ENCODE measurements around the gene RBP2.

The RBP2 gene

GRCh38 chr3:139480585-139480984 lies 4.3 kb upstream of the RBP2 start:
- DNase-seq (ENCODE audit: low read depth) = no peak

- no peak for DNase-seq (ENCODE audit: low read depth)
These were observed 1.7 kb upstream of the RBP2 start for GRCh38 chr3:139477710-139478640.

- DNase-seq (ENCODE audit: low read depth) = no peak
These were observed 3.1 kb downstream of the RBP2 start for GRCh38 chr3:139473155-139473771.

- DNase-seq (ENCODE audit: low read depth) = no peak
These were observed 3.8 kb downstream of the RBP2 start for GRCh38 chr3:139472380-139473010.

GRCh38 chr3:139470199-139470598 lies 6.1 kb downstream of the RBP2 start:
- DNase-seq (ENCODE audit: low read depth) = no peak

GRCh38 chr3:139468399-139468798 lies 7.9 kb downstream of the RBP2 start:
- no peak for DNase-seq (ENCODE audit: low read depth)

GRCh38 chr3:139466360-139466759 lies 10.0 kb downstream of the RBP2 start:
- DNase-seq (ENCODE audit: low read depth) = no peak

GRCh38 chr3:139465636-139466035 lies 10.7 kb downstream of the RBP2 start:
- DNase-seq (ENCODE audit: low read depth) = no peak

GRCh38 chr3:139463466-139463865 lies 12.8 kb downstream of the RBP2 start:
- no peak for DNase-seq (ENCODE audit: low read depth)

GRCh38 chr3:139460529-139460928 lies 15.8 kb downstream of the RBP2 start:
- DNase-seq (ENCODE audit: low read depth) = no peak

- DNase-seq (ENCODE audit: low read depth) = no peak
These were observed 16.2 kb downstream of the RBP2 start for GRCh38 chr3:139460076-139460475.

- no peak for DNase-seq (ENCODE audit: low read depth)
These were observed 18.0 kb downstream of the RBP2 start for GRCh38 chr3:139458348-139458747.

GRCh38 chr3:139457066-139457465 lies 19.2 kb downstream of the RBP2 start:
- no peak for DNase-seq (ENCODE audit: low read depth)

- no peak for DNase-seq (ENCODE audit: low read depth)
These were observed 19.9 kb downstream of the RBP2 start for GRCh38 chr3:139456386-139456785.

GRCh38 chr3:139455855-139456254 lies 20.5 kb downstream of the RBP2 start:
- no peak for DNase-seq (ENCODE audit: low read depth)

GRCh38 chr3:139455206-139455605 lies 21.1 kb downstream of the RBP2 start:
- no peak for DNase-seq (ENCODE audit: low read depth)

- no peak for DNase-seq (ENCODE audit: low read depth)
These were observed 22.0 kb downstream of the RBP2 start for GRCh38 chr3:139454346-139454745.

GRCh38 chr3:139450159-139450558 lies 26.2 kb downstream of the RBP2 start:
- DNase-seq (ENCODE audit: low read depth) = no peak

GRCh38 chr3:139449566-139449965 lies 26.8 kb downstream of the RBP2 start:
- no peak for DNase-seq (ENCODE audit: low read depth)

GRCh38 chr3:139448104-139448503 lies 28.2 kb downstream of the RBP2 start:
- no peak for DNase-seq (ENCODE audit: low read depth)

- no peak for DNase-seq (ENCODE audit: low read depth)
These were observed 28.8 kb downstream of the RBP2 start for GRCh38 chr3:139447486-139447885.

GRCh38 chr3:139444446-139444845 lies 31.9 kb downstream of the RBP2 start:
- no peak for DNase-seq (ENCODE audit: low read depth)

- DNase-seq (ENCODE audit: low read depth) = no peak
These were observed 33.1 kb downstream of the RBP2 start for GRCh38 chr3:139443186-139443585.
